GM19099 (cell line): ENCODE data around the gene POLR2L.

Experiments used
- POLR2A ChIP-seq: IDR thresholded peaks from 3 replicates; pipeline ENCODE4 v1.6.1; 2011; ENCODE audit warnings: low read depth; ENCODE audit not compliant: insufficient read length; ENCODE audit errors: extremely low read depth

The POLR2L gene

DNA sequence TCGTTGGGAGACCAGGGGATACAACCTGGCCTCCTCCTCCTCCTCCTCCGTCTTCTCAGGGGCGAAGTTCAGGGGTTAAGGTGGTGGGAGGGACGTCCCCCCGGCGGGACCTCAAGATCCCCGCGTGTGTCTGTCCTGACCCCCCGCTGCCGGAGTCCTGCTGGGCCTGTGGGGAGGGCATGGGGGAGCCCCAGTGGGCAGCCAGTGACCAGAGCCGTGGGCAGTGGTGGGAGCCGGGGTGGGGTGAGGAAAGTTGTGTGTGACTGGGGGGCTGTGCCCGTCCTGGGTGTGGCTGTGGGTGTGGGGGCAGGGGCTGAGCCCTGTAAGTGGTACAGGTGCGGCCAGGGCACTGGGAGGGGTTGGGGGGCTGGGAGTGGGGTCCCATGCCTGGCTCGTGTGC lies 10.4 kb upstream of the POLR2L start:
- TF ChIP-seq POLR2A, result no peak

- TF ChIP-seq POLR2A, result no peak
Measured at GRCh38 chr11:850775-851763, 8.7 kb upstream of the POLR2L start.

DNA sequence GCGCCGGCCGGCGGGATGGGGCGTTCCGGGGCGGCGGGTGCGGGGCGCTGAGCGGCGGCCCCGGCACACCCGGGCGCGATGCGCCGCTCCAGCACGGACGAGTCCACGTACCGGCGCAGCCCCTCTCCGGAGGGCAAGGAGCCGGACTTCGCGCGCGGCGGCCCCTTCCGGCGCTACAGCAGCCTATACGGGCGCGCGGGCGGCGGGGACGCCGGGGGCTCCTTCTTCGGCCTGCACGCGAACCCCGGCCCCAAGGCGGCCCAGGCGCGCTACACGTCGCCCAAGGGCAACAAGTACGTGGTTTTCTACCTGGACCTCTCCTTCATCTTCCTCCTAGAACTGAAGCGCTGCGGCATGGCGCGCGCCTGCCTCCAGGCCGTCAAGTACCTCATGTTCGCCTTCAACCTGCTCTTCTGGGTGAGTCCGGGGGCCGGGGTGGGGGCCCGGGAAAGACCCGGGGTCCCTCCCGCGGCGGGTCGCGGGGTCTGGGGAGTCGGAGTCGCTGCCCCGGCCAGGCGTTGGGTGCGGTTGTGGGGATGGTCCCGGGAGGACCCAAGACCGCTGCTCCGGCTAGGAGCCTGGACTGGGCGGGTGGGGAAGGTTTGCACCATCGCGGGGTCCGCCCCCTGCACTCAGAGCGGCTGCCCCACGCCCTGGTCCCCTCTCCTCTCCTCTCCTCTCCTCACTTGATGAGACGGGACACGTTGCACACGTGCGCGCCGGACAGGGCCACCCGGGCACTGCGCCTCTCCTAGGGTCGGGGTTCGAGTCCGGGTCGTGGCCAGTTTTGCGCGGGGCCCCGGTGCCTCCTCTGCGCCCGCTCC lies 7.8 kb upstream of the POLR2L start:
- TF ChIP-seq POLR2A, result no peak

DNA sequence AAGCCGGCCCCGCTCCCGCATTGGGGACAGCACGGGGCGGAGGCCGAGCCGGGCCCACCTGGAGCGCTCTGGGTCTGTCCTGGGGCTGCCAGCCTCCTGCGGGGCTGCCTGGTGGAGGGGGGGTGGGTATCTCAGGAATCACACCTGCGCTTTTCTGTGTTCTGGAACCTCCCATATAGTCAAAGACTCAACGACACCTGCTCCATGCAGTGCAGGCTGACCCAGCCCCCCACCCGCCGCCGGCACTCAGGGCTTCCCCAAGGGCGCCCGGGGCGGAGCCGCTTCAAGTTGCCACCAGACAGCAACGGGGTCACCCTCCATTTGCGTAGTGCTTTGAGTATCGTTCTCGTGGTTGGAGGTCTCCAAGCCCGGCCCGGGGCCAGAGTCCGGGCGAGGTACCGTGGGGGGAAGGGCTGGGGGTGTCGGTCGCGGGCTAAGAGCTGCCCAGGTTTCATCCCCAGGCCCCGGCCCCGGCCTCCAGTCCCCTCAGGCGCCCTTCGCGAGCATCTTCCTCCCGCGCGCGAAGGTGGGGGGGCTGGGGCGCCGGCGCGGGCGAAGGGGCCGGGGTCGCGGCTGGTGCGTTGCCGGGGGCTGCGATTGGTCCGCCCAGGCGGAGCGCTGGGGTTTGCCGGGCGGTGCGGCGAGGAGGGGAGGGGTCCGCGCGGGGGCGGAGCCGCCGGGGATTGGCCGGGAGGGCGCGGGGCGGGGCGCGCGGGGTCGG lies 6.9 kb upstream of the POLR2L start:
- TF ChIP-seq POLR2A, result no peak

DNA sequence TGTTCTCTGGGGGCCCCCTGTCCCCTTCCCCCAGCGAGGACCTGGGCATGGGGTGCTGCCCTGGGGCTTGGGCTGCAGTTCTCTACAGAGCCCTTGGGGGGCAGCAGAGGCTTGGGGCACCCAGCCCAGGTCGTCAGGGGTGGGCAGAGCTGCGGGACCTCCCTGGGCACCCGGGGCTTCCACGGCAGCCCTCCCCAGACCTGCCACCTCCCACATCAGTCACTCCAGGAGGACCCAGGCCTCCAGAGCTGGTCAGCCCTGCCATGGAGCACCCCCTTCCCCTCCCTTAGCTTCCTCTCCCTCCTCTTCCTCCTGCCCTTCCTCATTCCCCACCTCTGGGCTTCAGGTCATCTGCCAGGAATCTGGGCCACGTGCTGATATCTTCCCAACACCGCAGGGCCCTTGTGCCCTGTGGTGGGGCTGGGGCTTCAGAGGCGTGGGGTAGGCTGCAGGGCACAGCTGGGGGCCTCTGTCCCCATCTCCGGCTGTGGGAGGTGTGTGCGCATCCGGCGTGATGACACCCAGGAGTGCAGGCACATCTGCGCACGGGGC lies 6.1 kb upstream of the POLR2L start:
- no peak for TF ChIP-seq POLR2A

- no peak for TF ChIP-seq POLR2A
Measured at GRCh38 chr11:847876-848275, 5.5 kb upstream of the POLR2L start.

GRCh38 chr11:846496-847098 lies 4.3 kb upstream of the POLR2L start:
- no peak for TF ChIP-seq POLR2A

GRCh38 chr11:845872-846495 lies 3.7 kb upstream of the POLR2L start:
- no peak for TF ChIP-seq POLR2A

DNA sequence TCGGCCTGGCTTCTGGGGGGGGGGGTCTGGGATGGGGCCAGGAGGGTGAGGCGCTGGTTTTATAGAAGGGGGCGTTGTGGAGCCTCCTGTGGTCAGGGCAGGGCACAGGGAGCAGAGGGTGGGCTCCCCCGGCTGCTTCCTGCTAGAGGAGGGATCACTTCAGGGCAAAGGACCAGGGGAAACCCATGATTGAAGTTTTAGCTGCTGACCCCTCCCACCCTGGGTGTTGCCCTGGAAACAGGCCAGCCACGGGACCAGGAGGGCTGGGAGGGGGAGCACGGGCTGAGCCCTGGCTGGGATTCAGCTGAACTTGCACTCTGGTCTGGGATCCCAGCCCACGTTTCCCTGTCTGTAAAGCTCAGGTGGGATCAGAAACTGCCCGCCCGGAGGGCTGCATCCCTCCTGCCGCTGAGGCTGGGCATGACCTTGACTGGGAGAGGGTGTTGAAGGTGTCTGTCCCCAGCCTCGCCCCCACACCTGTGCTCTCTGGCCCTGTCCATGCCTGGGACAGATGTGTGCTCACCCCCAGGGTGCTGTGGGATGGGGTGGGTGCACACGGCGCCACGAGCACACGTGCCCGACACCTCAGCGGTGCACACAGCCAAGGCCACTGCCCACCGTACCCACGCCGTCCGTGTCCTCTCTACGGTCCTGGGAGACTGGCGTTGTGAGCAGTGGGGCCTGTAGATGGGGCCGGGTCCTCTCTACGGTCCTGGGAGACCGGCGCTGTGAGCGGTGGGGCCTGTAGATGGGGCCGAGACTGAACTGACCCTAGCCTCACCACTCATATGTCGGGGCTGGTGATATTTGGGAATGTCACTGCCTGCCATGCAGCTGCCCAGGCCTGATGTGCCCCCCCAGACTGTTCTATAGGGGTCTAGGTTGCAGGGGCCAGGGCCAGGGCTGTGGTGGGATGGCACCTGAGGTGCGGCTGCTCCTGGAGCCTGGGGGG lies 2.6 kb upstream of the POLR2L start:
- no peak for TF ChIP-seq POLR2A

- no peak for TF ChIP-seq POLR2A
Measured at GRCh38 chr11:843818-844692, 1.7 kb upstream of the POLR2L start.

GRCh38 chr11:843086-843734 lies 881 bp upstream of the POLR2L start:
- no peak for TF ChIP-seq POLR2A

- TF ChIP-seq POLR2A, result no peak
Measured at GRCh38 chr11:841981-842369, 354 bp downstream of the POLR2L start.
